T-helper 2 cell treated with Interferon-gamma antibody and Interleukin-4, amounts not matched to agents 5 μg/mL and 100 μg/mL, for 36 hours (primary cell): Measurements from ENCODE around the gene CCDC82.

Experiments used
- DNase-seq: peaks from one replicate; pipeline ENCODE4 v3.0.0; 2021; ENCODE audit warnings: low spot score
- H3K27ac Mint-ChIP-seq: one replicate; pipeline ENCODE4 v1.8.0; 2021; ENCODE audit warnings: mild to moderate bottlenecking, mixed read lengths
- H3K27me3 Mint-ChIP-seq: one replicate; pipeline ENCODE4 v1.8.0; 2021; ENCODE audit warnings: low read depth, mixed read lengths
- H3K36me3 Mint-ChIP-seq: one replicate; pipeline ENCODE4 v1.8.0; 2021; ENCODE audit warnings: low read depth, mixed read lengths
- H3K4me1 Mint-ChIP-seq: one replicate; pipeline ENCODE4 v1.8.0; 2021; ENCODE audit warnings: low read depth, mixed read lengths
- H3K4me3 Mint-ChIP-seq: one replicate; pipeline ENCODE4 v1.8.0; 2022; ENCODE audit warnings: mild to moderate bottlenecking, moderate library complexity, mixed read lengths
- H3K9me3 Mint-ChIP-seq: one replicate; pipeline ENCODE4 v1.8.0; 2021; ENCODE audit warnings: mixed read lengths

Gene CCDC82

DNA sequence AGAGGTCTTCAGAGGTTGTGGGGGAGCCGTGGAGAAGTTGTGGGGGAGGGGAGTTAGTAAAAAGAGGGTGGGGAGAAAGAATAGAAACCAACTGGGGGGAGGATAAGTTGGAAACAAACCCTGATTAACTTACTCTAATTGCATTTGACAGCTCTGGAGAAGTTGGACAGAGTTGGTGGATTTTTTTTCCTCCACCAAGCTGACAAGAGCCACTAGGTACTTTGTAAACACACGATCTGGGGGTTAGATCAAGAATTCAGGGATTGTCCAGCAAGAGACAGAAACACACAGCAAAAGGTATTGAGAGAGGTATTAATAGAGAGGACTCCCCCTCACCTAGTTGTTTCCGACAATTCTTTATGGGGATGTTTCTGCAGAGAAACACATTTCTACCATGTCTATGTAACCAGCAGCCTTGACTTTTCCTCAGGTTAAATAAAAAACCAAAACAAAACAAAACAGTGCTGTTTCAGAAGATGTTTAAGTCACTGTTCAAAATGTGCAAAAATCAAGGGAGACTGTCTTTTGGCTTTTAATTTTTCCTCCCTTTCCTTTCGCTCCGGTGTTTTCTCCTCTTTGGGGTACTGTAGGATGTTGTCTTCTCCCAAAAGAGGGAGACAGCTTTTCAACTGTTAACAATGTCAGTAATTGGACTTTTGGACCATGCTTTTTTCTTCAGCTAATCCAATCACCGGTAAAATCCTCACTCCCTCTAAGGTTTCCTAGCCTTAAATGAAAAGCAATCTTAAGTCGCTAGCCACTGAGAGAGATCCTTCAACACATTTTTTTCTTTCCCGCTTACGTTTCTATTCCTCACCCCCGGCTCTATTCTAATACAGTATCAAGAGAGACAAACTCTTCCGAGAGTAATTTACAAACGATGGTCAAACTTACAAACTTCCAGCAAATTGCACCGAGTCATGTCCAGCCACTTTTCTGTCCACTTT, 47.4 kb downstream of the CCDC82 start:
- Mint-ChIP-seq H3K36me3 (peaks cover 3% of the 10 kb centered on the region), H3K4me3 (peak overlapping the region; percentile 96), H3K27ac (peak overlapping the region; percentile 79), H3K9me3 (no peaks in the 10 kb centered on the region), H3K4me1 (peaks cover 46% of the 10 kb centered on the region), H3K27me3 (no peaks in the 10 kb centered on the region)
- DNase-seq = no peak

DNA sequence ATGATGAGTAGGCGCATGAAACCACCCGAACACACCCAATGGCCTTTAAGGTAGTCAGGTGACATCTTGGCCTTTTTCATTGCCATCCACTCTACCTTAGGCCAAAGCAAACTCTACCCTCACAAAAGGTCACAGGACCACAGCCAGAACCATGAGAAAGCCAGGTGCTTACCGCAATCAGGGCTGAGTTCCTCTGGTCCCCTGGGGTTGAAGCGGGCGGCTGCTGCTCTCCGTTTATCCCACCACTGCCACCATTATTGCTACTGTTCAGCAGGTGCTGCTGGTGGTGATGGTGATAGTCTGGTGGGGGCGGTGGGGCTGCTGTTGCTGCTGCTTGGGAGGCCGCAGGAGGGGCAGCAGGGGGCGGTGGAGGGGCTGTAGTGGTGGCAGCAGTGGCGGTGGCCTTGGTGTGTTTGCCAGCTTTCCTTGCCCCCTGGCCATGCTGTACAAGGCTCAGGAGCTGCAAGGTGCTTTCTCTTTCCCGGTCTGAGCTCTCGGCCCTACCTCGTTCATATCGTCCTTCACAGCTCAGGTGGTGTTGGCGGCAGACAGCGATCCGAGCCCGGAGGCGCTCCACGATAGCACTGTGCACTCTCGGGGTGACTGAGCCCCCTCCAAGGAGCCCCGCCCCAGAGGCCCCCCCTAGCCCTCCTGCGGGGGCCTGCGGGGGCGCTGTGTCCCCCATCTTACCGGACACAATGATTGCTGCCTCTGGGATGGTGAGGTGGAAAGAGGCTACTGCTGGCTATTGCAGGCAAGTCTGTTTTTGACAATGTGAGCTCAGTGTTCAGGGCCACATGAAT, 48.3 kb downstream of the CCDC82 start:
- peak overlapping the region; percentile 79 for H3K27ac Mint-ChIP-seq
- H3K4me3 Mint-ChIP-seq = peak overlapping the region; percentile 96
- no peaks in the 10 kb centered on the region for H3K9me3 Mint-ChIP-seq
- H3K36me3 Mint-ChIP-seq = peaks cover 3% of the 10 kb centered on the region
- H3K27me3 Mint-ChIP-seq = no peaks in the 10 kb centered on the region
- peaks cover 51% of the 10 kb centered on the region for H3K4me1 Mint-ChIP-seq
- peak; percentile 58 for DNase-seq

DNA sequence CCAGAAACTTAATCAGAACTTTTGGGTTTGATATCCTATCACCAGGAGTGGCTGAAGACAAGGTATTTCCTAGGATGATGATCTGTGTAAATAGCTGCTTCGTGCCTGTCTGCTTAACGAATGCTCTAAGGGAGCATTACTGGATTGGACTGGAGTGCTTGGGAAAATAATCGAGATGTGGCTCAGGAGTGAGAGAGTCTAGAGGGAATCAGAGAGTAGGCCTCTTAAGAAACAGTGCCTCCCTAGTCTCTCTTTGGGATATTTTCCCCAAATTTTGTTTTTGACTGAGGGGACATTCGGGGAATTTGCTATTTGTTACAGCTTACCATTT, 49.2 kb downstream of the CCDC82 start:
- H3K9me3 Mint-ChIP-seq = no peaks in the 10 kb centered on the region
- H3K4me3 Mint-ChIP-seq = peak overlapping the region; percentile 96
- no peak for DNase-seq
- H3K36me3 Mint-ChIP-seq = peaks cover 6% of the 10 kb centered on the region
- peaks cover 58% of the 10 kb centered on the region for H3K4me1 Mint-ChIP-seq
- peak overlapping the region; percentile 79 for H3K27ac Mint-ChIP-seq
- no peaks in the 10 kb centered on the region for H3K27me3 Mint-ChIP-seq

DNA sequence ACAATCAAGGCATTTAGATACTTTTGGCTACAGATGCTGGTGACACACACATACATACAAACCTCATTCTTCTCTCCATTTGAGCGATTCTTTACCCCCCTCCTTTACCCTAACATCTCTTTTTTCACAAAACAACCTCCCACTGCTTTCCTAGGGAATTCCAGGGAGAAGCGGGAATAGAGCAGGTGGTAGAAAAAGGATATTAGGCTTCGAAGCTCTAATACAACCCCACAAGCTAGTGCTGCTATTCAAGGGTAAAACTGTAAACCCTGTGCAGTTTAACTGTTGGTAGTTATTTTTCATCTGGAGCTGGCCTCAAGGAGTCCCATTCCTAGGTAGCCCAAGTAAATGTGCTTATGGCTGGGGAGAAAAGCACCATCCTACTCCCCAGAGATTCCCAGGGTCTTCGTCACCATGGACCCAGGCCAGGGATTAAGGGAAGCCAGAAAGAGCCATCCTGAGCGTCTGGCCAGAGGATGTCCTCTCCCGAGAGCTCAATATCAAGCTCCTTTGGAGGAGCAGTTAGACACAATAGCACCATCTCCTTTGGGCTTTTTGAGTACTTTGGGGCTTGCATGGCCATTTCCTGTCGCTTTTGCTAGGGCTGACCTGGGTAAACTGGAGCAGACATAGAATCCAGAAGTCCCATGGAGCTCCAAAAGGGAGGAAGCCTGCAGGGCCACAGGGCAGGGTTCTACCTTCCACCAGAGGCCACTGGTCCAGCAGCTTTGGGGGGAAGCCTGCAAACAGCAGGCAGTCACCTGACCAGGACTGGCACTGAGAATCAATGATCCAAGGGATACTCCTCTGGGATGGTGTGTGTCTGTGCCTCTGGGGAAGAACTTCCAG, 49.8 kb downstream of the CCDC82 start:
- H3K36me3 Mint-ChIP-seq = peaks cover 7% of the 10 kb centered on the region
- H3K9me3 Mint-ChIP-seq = no peaks in the 10 kb centered on the region
- peaks cover 59% of the 10 kb centered on the region for H3K4me1 Mint-ChIP-seq
- no peaks in the 10 kb centered on the region for H3K27me3 Mint-ChIP-seq
- H3K4me3 Mint-ChIP-seq = peak overlapping the region; percentile 96
- DNase-seq = no peak
- H3K27ac Mint-ChIP-seq = peak overlapping the region; percentile 93

DNA sequence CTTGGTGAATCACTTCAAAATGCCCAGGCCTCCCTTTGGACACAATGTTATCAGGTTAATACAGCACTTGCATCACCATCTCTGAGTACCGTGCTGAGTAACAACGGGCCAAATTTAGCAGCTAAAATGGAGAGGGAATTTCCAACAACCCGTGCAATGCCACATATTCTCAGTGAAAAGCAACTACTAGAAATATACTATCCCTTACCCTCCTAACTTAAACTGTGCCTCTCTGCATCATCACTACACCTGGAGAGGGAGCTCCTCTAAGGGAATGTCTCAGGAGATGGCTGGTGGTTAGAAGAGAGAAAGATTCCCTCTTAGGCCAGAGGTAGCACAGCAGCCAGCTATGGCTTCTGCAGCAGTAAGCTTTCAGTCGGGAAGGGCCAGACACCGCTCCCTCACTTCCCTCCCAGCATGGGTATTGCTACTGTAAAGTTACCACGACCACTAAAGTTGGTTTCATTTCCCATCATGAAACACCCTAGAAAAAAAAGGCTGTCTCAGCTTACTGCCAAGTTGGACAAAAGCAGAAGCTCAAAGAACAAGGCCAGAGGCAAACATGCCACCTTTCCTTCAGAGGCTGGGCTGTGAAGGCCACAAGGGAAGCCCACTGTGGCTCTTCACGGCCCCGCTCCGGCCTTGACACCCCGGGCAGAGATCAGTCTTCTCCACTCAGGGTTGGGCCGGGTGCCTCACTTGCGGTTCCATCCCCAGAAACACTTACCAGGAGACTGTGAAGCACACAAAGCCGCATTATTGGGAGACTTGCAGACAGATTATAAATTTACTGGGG, 50.6 kb downstream of the CCDC82 start:
- H3K4me1 Mint-ChIP-seq = peaks cover 59% of the 10 kb centered on the region
- peaks cover 14% of the 10 kb centered on the region for H3K36me3 Mint-ChIP-seq
- peak overlapping the region; percentile 96 for H3K4me3 Mint-ChIP-seq
- peak; percentile 51 for DNase-seq
- H3K27me3 Mint-ChIP-seq = no peaks in the 10 kb centered on the region
- H3K27ac Mint-ChIP-seq = peak overlapping the region; percentile 93
- no peaks in the 10 kb centered on the region for H3K9me3 Mint-ChIP-seq

DNA sequence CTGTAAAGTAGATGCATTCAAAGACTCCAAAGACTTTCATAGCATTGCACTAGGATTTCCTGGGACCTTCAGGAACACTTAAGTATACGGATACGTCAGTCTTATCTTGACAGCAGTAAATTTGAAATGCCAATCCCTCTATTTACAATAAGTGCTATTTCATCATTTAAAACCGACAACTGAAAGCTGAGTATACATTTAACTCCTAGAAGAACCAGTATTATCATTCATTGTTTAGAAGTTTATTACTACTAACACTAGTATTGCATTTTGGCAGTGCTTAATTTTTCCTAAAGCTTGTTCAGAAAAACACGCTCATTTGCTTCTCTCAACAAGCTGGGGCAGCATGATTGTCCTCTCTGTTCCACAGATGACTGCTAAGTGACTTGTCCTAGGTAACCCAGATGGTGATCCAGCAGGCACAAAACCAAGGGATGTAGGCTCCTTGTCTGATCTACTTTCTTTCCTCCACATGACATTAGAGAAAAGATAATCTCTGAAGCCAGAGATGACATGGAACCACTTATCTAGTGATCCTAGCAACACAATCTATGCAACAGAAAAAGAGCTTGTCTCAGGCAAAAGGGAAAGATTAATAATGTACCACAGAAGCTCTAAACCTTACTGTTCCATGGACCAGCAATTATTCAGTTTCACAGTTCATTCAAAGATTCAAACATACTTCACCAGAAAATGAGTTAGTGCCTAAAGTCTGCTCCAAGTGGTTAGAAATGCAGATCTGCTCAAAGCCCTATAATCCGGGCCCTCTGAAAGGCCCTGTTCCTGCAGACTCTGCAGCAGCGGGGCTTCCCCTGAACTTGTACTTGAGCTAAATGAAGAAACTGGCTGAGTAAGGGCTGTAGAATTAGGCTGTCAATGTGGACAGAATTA, 51.9 kb downstream of the CCDC82 start:
- peak overlapping the region; percentile 96 for H3K4me3 Mint-ChIP-seq
- H3K27ac Mint-ChIP-seq = peak overlapping the region; percentile 66
- peaks cover 59% of the 10 kb centered on the region for H3K4me1 Mint-ChIP-seq
- DNase-seq = peak; percentile 51
- H3K27me3 Mint-ChIP-seq = no peaks in the 10 kb centered on the region
- H3K36me3 Mint-ChIP-seq = peaks cover 14% of the 10 kb centered on the region
- no peaks in the 10 kb centered on the region for H3K9me3 Mint-ChIP-seq

DNA sequence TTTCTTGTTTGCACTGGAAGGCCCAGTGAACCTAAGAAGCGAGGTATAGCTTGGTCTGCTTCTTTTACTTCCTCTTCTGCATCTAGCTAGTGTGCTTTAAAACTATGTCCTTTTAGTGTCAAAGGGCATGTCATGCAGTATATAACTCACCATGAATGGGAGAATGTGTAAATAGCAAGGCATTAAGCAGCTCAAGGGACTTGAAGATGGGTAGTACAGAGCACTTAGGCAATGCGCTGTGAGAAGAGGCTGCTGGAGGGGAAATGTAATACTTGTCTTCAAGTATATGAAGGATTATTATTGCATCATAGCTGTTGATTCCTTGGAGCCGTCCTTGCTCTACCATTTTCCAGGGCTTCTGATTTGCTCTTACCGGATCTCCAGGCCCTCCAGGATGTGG, 54.3 kb downstream of the CCDC82 start:
- no peak overlapping the region for H3K4me3 Mint-ChIP-seq
- no peak overlapping the region for H3K27ac Mint-ChIP-seq
- no peak for DNase-seq
- H3K36me3 Mint-ChIP-seq = peaks cover 14% of the 10 kb centered on the region
- H3K27me3 Mint-ChIP-seq = no peaks in the 10 kb centered on the region
- H3K9me3 Mint-ChIP-seq = no peaks in the 10 kb centered on the region
- peaks cover 58% of the 10 kb centered on the region for H3K4me1 Mint-ChIP-seq

DNA sequence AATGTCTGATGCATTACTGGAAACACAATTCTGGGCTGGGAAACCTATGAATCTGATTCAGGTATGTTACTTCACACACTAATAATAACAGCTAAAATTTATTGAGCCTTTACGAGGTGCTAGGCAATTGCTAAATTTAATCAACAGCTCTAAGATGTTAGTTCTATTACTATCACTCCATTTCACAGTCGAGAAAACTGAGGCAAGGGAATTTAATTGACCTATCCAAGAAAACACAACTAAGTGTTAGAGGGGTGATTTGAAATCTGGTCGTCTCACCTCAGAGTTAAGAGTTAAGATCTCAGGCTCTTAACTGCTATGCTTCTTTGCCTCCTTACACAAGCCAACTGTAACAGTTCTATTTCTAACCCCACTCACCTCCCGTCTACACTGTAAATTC, 55.5 kb downstream of the CCDC82 start:
- Mint-ChIP-seq H3K4me3 (no peak overlapping the region), H3K27me3 (no peaks in the 10 kb centered on the region), H3K36me3 (peaks cover 19% of the 10 kb centered on the region), H3K4me1 (peaks cover 57% of the 10 kb centered on the region), H3K9me3 (no peaks in the 10 kb centered on the region), H3K27ac (no peak overlapping the region)
- no peak for DNase-seq

DNA sequence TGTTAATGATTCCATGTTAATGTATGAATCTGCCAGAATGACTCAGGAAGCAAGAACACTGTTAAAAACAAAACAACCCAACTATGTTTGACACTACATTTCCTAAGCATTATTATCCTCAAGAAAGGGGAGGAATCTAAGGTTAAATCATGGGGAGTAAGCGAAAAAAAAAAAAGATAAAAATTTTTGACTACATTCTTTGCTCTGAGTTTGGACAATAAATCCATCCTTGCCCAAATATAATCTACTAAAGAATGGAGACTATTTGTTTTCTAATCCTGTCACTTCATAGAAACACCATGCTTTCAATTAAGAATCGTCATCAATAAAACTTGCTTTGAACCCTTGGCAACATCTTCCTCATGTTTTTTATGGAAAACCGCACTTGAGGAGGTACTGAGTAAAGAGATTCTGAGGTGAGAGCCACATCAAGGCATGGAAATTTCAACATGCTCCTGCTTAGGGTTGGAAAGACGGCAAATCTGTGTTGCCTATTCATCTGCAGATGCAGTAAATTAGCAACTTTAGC, 56.5 kb downstream of the CCDC82 start:
- Mint-ChIP-seq H3K9me3 (no peaks in the 10 kb centered on the region), H3K27me3 (no peaks in the 10 kb centered on the region), H3K27ac (no peak overlapping the region), H3K4me1 (peaks cover 54% of the 10 kb centered on the region), H3K4me3 (no peak overlapping the region), H3K36me3 (peaks cover 21% of the 10 kb centered on the region)
- no peak for DNase-seq

DNA sequence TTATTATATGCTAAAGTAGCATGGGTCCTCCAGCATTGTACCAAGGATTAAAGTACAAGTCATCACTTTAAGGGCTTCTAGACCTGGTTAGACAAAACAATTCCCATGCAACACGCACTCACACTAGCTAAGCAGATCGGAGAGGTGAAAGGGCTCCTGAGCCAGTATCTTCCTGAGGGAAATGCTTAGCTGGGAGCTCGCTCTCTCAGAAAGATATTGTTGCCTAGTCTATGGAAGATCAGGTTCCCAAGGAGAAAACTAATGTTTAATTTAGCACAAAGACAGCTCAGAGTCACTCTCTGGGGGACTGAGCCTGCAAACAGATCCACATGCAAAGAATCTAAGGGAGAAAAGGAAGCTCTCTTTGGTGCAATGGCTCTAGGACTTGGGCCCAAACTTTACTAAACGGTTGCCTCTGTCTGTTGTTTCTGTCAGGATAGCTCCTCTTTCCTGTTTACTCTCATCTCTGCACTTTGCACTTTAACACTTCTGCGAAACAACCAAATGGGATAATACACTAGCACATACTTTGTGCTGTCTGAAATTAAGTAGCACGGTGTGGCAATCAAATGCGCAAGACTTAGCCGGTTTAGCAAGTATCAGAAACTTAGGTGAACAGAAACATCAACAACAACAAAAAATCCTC, 57.5 kb downstream of the CCDC82 start:
- Mint-ChIP-seq H3K36me3 (peaks cover 22% of the 10 kb centered on the region), H3K27me3 (no peaks in the 10 kb centered on the region), H3K9me3 (no peaks in the 10 kb centered on the region), H3K4me1 (peaks cover 44% of the 10 kb centered on the region), H3K27ac (peak overlapping the region; percentile 11), H3K4me3 (peak overlapping the region; percentile 36)
- no peak for DNase-seq

DNA sequence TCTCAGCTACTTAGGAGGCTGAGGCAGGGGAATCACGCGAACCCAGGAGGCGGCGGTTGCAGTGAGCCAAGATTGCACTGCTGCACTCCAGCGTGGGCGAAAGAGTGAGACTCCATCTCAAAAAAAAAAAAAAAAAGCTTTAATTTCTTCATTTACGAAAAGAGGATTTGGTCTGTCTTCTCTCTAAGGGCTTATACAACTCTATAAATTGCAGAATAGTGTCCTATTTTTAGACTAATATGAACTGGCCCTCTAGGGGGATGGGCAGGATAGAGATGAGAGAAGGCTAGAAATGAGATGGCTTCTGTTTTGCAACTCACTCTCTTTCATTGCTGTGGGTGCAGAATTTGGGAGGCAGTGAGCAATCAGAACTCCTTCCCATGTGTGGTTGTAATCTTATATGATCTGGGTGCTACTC, 58.0 kb downstream of the CCDC82 start:
- DNase-seq = no peak
- H3K36me3 Mint-ChIP-seq = peaks cover 22% of the 10 kb centered on the region
- no peaks in the 10 kb centered on the region for H3K27me3 Mint-ChIP-seq
- H3K4me1 Mint-ChIP-seq = peaks cover 39% of the 10 kb centered on the region
- H3K4me3 Mint-ChIP-seq = peak overlapping the region; percentile 36
- H3K9me3 Mint-ChIP-seq = no peaks in the 10 kb centered on the region
- peak overlapping the region; percentile 11 for H3K27ac Mint-ChIP-seq

DNA sequence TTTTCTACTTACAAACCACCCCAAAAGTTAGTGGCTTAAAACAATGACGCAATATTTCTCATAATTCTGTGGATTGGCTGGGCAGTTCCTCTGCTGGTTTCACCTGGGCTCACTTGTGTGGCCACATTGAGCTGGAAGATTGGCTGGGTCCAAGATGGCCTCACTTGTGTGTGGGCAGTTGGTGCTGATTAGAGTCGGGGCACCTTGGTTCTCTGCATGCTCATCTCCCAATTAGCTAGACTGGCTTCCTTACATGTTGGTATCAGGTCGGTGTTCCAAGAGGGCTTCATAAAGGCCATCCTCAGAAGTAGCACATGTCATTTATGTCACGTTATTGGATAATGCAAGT, 59.2 kb downstream of the CCDC82 start:
- Mint-ChIP-seq H3K4me3 (no peak overlapping the region), H3K9me3 (no peaks in the 10 kb centered on the region), H3K27me3 (no peaks in the 10 kb centered on the region), H3K4me1 (peaks cover 34% of the 10 kb centered on the region), H3K36me3 (peaks cover 20% of the 10 kb centered on the region), H3K27ac (no peak overlapping the region)
- DNase-seq = no peak
